GM19468 (cell line): ENCODE data around the gene ATXN1.
"Not testable (repeated sequence)": the region's sequence is repeated elsewhere in the genome, so short reads cannot be mapped to it uniquely, and the experiment has no call there.

Experiments
- ATAC-seq: cut with Tn5 transposase; IDR thresholded peaks from one replicate; pipeline ENCODE4 v1.9.1; 2021; ENCODE audit warnings: mild to moderate bottlenecking, moderate library complexity, moderate number of reproducible peaks; ENCODE audit not compliant: unreplicated experiment; ENCODE audit errors: extremely low read depth

ATXN1 gene

GRCh38 chr6:16728513-16729182 lies 32.6 kb downstream of the ATXN1 start:
- no peak for ATAC-seq

- no peak for ATAC-seq
Observed at GRCh38 chr6:16727996-16728395, 33.3 kb downstream of the ATXN1 start.

- ATAC-seq = no peak
Observed at GRCh38 chr6:16725145-16725864, 36.0 kb downstream of the ATXN1 start.

GRCh38 chr6:16723826-16724225 lies 37.4 kb downstream of the ATXN1 start:
- no peak for ATAC-seq

- no peak for ATAC-seq
Observed at GRCh38 chr6:16723402-16723801, 37.9 kb downstream of the ATXN1 start.

- ATAC-seq = no peak
Observed at GRCh38 chr6:16722630-16723029, 38.6 kb downstream of the ATXN1 start.

- no peak for ATAC-seq
Observed at GRCh38 chr6:16721977-16722376, 39.3 kb downstream of the ATXN1 start.

- ATAC-seq = no peak
Observed at GRCh38 chr6:16720861-16721260, 40.4 kb downstream of the ATXN1 start.

- no peak for ATAC-seq
Observed at GRCh38 chr6:16719488-16719887, 41.8 kb downstream of the ATXN1 start.

GRCh38 chr6:16718356-16718755 lies 42.9 kb downstream of the ATXN1 start:
- ATAC-seq = no peak

GRCh38 chr6:16717275-16717942 lies 43.9 kb downstream of the ATXN1 start:
- no peak for ATAC-seq

GRCh38 chr6:16716321-16716858 lies 44.9 kb downstream of the ATXN1 start:
- no peak for ATAC-seq

- ATAC-seq = no peak
Observed at GRCh38 chr6:16713597-16713996, 47.7 kb downstream of the ATXN1 start.

- ATAC-seq = no peak
Observed at GRCh38 chr6:16712931-16713484, 48.3 kb downstream of the ATXN1 start.

- no peak for ATAC-seq
Observed at GRCh38 chr6:16712255-16712930, 48.9 kb downstream of the ATXN1 start.

- ATAC-seq = no peak
Observed at GRCh38 chr6:16711546-16712254, 49.6 kb downstream of the ATXN1 start.

- ATAC-seq = no peak
Observed at GRCh38 chr6:16706911-16707783, 54.1 kb downstream of the ATXN1 start.

GRCh38 chr6:16706491-16706890 lies 54.8 kb downstream of the ATXN1 start:
- ATAC-seq = not testable (repeated sequence)

- no peak for ATAC-seq
Observed at GRCh38 chr6:16706029-16706428, 55.2 kb downstream of the ATXN1 start.
